C4-2B (cell line): Measurements from ENCODE around the gene CHST9.
"Not testable (repeated sequence)": the region's sequence is repeated elsewhere in the genome, so short reads cannot be mapped to it uniquely, and the experiment has no call there.

Experiments
- H3K27ac ChIP-seq: fragments of 450-650 bp; 2 replicates; pipeline ENCODE4 v1.5.1; 2017
- ZFX ChIP-seq: fragments of 450-650 bp; IDR thresholded peaks from 2 replicates; pipeline ENCODE4 v1.6.1; 2017
- TF ChIP-seq, protein P1 (sequence below): fragments of 450-650 bp; conservative IDR thresholded peaks from 2 replicates; pipeline ENCODE4 v1.5.1; 2017; ENCODE audit warnings: mild to moderate bottlenecking

Gene CHST9

DNA sequence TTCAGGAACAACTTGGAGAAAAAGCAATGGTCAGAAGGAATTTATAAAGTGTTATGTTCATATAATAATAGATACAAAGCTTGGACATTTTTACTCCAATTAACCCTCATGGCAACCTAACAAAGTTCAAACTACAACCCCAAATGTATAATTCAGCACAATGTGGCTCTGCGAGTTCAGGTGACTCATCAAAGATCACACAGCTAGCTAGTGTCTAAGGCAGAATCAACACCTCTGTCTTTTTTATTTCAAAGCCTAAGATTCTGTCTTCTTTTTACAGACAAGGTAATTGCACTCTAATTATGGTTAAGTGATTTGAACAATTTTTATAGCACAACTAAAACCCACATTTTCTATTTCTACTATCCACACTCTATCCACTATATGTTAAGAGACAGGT lies 90.5 kb downstream of the CHST9 start:
- no peak for TF ChIP-seq ZFX
- TF ChIP-seq, protein P1, sequence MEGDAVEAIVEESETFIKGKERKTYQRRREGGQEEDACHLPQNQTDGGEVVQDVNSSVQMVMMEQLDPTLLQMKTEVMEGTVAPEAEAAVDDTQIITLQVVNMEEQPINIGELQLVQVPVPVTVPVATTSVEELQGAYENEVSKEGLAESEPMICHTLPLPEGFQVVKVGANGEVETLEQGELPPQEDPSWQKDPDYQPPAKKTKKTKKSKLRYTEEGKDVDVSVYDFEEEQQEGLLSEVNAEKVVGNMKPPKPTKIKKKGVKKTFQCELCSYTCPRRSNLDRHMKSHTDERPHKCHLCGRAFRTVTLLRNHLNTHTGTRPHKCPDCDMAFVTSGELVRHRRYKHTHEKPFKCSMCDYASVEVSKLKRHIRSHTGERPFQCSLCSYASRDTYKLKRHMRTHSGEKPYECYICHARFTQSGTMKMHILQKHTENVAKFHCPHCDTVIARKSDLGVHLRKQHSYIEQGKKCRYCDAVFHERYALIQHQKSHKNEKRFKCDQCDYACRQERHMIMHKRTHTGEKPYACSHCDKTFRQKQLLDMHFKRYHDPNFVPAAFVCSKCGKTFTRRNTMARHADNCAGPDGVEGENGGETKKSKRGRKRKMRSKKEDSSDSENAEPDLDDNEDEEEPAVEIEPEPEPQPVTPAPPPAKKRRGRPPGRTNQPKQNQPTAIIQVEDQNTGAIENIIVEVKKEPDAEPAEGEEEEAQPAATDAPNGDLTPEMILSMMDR = no peak
- no peak overlapping the region for H3K27ac ChIP-seq

DNA sequence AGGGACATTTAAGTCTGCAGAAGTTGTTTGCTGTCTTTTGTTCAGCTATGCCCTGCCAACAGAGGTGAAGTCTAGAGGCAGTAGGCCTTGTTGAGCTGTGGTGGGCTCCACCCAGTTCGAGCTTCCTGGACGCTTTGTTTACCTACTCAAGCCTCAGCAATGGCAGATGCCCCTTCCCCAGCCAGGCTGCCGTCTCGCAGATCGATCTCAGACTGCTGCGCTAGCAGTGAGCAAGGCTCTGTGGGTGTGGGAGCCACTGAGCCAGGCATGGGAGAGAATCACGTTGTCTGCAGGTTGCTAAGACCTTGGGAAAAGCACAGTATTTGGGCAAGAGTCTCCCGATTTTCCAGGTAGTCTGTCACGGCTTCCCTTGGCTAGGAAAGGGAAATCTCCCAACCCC lies 91.8 kb downstream of the CHST9 start:
- H3K27ac ChIP-seq = not testable (repeated sequence)

DNA sequence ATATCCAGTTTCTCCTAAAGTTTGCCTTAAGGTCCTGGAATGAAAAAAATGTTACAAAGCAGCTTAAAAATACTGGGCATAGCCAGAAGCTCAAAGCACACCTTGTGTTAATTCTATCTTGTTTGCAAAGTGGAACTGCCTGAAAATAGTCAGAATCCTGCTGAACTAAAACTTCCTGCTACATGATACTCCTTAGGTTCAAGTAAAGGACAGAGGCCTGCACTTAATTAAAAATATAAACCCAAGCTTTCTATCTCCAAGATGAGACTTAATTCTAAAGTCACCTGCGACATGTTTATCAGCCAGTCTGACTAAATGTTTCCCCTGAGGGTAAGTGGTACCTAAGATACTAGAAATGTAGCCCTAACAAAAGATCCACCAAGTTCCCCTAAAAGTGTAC lies 103.4 kb downstream of the CHST9 start:
- no peak overlapping the region for H3K27ac ChIP-seq
- no peak for TF ChIP-seq ZFX
- TF ChIP-seq, protein P1 = no peak

- TF ChIP-seq, protein P1 = no peak
- TF ChIP-seq ZFX = no peak
- no peak overlapping the region for H3K27ac ChIP-seq
Measured at GRCh38 chr18:27075828-27076227, 109.3 kb downstream of the CHST9 start.

- H3K27ac ChIP-seq = no peak overlapping the region
- TF ChIP-seq ZFX = no peak
- TF ChIP-seq, protein P1 = no peak
Measured at GRCh38 chr18:27073404-27073830, 111.7 kb downstream of the CHST9 start.

DNA sequence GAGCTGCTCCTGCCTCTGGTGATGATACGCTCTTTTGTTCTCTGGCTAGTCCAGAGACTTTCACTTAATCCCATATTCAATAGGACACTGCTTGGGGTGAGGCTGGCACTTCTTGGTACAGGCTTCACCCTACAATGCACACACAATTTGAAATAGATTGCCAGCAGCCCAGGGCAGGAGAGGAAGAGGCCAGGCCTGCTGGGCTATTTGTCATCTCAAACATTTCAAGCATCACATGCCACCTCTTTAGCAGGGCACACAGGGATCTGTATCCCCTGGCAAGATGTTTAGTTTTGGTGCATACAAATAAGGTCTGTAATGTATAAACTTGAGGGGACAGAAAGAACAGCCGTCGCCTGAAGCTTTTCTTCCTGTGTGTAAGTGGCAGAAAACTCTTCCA lies 120.4 kb downstream of the CHST9 start:
- H3K27ac ChIP-seq = no peak overlapping the region
- TF ChIP-seq, protein P1 = no peak
- TF ChIP-seq ZFX = no peak

GRCh38 chr18:27062802-27063201 lies 122.3 kb downstream of the CHST9 start:
- no peak overlapping the region for H3K27ac ChIP-seq
- TF ChIP-seq, protein P1 = no peak
- TF ChIP-seq ZFX = no peak

DNA sequence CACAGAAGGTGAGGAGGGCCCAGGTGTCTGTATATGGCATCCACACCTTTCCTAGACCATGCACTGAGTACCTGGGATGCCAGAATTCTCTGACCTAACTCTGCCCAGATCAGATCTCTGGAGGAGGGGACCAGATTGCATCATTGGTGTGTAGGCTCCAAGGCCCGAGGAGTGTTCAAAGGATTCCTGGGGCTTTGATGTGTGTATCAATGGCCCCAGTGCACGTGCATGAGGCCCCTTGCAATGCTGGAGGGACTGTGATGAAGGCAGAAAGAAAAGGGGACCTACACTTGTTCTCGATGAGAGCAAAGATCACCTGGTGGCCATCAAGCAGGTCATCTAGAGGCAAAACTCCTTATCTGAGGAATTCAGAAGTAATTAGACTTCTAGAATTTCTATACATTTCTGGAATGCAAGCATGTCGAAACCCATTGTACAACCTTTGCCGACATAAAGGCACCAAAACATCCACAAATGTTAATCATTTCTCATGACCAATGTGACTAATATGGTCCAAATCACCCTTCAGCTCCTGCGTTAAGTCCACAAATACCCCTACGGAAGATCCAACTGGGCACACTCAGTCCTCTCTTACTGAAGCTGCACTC lies 123.5 kb downstream of the CHST9 start:
- no peak for TF ChIP-seq ZFX
- TF ChIP-seq, protein P1 = no peak
- no peak overlapping the region for H3K27ac ChIP-seq
